Panc1 (cell line): ENCODE data around the gene PI4K2A.

ENCODE experiments used
- POLR2AphosphoS5 ChIP-seq: IDR thresholded peaks from 2 replicates; pipeline ENCODE4 v1.6.1; 2012; ENCODE audit warnings: mild to moderate bottlenecking, low read depth, low read length, moderate library complexity
- REST ChIP-seq, 2 experiments: IDR thresholded peaks; 2 replicates each; pipeline ENCODE4 v1.6.1; 2011 to 2012; ENCODE audit warnings: low read depth in 2 of 2, control low read depth in 1 of 2, low read length in 1 of 2, mild to moderate bottlenecking in 1 of 2, moderate library complexity in 1 of 2; ENCODE audit not compliant: insufficient read depth in 1 of 2
- TF ChIP-seq, protein P1 (sequence below): fragments of 450-650 bp; IDR thresholded peaks from 2 replicates; pipeline ENCODE4 v1.5.1; 2017; ENCODE audit warnings: mild to moderate bottlenecking

DNA sequence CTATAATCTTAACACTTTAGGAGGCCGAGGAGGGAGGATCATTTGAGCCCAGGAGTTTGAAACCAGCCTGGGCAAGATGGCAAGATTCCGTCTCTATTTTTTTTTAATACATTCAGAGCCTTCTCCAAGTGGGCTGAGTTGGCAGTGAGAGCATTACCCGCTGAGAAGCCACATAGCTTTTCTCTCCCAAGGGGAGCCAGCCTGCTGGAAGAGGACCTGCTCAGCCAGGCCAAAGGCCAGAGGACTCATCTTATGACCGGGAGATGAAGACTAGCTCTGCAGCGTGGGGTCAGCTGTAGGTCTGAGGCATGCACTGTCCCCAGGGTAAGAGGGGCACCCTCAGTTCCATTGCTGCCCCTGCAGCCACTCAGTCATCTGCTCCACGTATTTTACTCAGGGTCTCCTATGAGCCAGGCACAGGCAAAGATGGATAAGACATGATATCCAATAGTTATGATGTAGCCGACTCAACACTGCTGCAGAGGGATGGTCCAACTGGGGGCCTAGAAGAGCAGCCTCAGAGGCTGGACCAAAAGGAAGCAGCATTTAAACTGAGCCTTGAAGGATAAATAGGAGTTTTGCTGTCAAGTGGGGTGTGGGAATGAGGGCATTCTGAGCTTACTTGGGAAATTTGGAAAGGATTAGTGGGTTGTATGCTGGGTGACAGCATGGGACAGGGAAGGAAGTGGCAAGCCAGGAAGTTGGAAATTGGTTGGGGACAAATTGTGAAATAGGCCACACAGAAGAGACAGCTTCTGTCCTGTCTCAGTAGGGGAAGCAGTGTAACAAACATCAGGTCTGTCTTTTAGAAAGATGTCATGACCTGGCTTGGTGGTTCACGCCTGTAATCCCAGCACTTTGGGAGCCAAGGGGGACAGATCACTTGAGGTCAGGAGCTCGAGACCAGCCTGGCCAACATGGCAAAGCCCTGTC is 71.4 kb downstream of the PI4K2A start:
- TF ChIP-seq REST (IDR thresholded peaks at IDR 0.05; ENCODE audit: insufficient read depth in 1 of 2, low read depth in 2 of 2, low read length in 1 of 2) (no peak), POLR2AphosphoS5 (no peak)
- TF ChIP-seq, protein P1, sequence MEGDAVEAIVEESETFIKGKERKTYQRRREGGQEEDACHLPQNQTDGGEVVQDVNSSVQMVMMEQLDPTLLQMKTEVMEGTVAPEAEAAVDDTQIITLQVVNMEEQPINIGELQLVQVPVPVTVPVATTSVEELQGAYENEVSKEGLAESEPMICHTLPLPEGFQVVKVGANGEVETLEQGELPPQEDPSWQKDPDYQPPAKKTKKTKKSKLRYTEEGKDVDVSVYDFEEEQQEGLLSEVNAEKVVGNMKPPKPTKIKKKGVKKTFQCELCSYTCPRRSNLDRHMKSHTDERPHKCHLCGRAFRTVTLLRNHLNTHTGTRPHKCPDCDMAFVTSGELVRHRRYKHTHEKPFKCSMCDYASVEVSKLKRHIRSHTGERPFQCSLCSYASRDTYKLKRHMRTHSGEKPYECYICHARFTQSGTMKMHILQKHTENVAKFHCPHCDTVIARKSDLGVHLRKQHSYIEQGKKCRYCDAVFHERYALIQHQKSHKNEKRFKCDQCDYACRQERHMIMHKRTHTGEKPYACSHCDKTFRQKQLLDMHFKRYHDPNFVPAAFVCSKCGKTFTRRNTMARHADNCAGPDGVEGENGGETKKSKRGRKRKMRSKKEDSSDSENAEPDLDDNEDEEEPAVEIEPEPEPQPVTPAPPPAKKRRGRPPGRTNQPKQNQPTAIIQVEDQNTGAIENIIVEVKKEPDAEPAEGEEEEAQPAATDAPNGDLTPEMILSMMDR = no peak
